GM21423 (cell line): Measurements from ENCODE around the gene CCN5.

ENCODE experiments used
- ATAC-seq: cut with Tn5 transposase; IDR thresholded peaks from one replicate; pipeline ENCODE4 v1.9.1; 2021; ENCODE audit warnings: mild to moderate bottlenecking, moderate library complexity; ENCODE audit not compliant: unreplicated experiment

The CCN5 gene

DNA sequence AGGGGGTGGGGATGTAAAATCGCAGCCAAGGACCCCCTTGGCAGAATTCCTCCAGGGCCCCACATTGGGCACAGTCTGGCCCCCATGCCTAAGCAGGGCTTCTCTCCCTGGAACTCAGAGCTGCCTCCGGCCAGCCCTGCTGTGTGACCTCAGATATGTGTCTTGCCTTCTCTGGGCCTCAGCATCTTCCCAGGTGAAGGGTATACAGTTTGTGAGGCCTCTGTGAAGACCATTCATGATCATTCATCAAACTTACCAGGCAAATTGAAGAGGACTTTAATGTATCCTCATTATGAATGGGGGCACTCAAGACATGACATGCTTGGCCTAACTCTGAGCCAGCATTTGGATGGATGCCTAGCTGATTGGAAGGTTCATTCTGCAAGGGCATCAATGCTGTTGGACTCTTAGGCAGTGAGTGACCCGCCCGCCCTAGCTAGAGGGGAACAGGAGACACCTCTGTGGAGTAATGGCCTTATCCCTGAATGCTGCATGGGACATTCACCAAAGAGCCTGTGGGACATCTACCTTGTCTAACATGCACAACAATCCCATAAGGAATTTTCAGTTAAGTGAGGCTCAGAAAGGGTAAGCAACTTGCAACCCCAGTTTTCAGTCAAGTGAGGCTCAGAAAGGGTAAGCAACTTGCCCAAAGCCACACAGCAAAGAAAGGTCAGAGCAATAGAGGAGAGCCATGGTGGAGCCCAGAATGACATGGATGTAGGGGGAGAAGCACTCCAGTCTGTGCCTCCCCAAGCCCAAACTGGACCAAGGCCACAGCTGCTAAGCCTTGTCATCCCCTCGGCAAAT, 535 bp downstream of the CCN5 start:
- ATAC-seq = no peak

GRCh38 chr20:44716309-44717106, 1.3 kb downstream of the CCN5 start:
- ATAC-seq = no peak

DNA sequence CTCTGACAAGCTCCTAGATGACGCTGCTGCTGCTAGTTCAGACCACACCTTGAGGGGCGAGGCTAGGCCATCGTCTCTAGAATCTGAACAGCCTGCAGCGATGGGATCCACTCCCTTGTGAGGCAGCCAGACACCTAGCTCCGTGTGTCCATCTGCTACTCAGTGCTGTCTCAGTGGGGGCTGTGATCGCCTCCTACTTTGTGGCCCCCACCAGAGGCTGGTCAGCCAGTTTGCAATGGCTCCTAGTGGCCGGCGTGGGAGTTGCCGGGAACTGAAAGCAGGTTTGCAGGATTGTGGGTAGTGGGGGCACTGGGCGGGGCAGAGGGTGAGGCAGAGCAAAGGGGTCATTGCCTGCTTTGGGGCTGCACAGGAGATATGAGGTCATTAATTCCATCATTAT, 2.8 kb downstream of the CCN5 start:
- no peak for ATAC-seq

DNA sequence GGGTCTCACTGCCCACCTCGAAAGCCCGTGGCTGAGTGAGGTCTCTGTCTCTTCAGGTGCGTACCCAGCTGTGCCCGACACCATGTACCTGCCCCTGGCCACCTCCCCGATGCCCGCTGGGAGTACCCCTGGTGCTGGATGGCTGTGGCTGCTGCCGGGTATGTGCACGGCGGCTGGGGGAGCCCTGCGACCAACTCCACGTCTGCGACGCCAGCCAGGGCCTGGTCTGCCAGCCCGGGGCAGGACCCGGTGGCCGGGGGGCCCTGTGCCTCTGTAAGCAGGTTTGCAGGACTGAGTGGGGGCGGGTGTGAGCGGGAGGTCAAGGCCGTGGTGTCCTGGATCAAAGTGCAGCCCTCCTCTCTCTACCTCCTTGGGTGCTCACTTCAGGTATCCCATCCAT, 4.7 kb downstream of the CCN5 start:
- no peak for ATAC-seq

DNA sequence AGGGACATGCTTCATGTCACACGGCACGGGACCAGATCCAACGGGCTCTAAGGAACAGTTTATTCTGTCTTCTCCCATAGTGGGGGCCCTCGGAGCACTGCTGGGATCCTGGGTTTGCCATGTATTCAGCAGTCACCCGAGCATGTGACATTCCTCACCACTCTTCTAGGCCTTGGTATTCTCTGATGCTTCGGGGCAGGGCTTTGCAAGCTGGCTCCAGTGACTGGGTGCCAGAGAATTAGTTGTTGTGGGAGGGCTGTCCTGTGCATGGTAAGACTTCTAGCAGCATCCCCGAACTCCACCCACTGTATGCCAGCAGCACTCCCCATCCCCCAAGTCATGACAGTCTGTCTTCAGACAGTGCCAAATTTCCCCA, 5.4 kb downstream of the CCN5 start:
- no peak for ATAC-seq

DNA sequence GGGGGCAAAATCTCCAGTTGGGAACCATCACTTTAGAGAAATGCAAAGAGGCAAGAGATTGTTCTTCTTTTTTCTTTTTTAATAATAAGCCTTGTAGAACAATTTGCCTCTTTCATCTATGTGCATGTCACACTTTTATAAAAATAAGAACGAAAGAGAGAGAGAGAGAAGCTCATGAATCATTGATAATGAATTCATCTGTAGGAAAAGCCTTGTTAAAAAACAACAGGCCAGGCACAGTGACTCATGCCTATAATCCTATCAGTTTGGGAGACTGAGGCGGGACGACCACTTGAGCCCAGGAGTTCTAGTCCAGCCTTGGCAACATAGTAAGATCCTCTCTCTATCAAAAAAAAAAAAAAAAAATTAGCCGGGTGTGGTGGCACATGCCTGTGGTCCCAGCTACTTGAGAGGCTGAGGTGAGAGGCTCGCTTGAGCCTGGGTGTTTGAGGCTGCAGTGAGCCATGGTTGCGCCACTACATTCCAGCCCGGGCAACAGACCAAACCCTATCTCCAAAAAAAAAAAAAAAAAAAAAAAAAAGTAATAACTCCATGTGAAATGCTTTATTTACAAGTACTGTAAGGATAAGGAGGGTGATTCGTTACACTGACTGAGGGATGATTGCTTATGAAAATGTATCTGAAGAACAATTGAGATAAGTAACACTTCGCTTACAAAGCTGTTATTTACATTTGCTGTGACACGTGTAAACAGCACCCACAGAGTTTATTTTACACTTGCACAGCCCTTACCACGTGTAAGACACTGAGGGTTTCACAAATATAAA, 6.0 kb downstream of the CCN5 start:
- ATAC-seq = no peak

DNA sequence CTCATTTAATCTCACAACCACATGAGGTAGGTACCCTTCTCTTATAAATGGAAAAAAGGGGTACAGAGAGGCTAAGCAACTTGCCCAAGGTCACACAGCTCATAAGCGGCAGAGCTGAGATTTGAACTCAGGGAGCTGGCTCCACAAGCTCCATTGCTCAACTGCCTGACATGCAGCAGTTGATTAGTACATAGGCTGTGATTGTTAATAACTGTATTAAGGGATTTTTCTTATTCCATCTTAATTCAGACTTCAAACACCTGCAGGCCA, 6.6 kb downstream of the CCN5 start:
- no peak for ATAC-seq

DNA sequence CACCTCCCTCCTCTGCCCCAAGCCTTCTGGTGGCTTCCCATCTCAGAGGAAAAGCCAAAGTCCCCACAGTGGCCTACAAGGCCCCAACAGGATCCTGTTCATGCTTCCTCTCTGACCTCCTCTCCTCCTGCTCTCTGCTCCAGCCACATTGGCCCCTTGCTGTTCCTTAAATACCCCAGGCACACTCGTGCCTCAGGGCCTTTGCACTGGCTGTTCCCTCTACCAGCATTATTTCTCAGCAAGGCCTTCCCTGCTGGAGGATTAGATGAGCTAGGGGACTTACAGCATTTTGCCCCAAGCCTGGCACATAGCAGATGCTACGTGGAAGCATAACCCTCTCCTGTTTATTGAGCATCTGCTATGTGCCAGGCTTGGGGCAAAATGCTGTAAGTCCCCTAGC, 7.8 kb downstream of the CCN5 start:
- no peak for ATAC-seq

DNA sequence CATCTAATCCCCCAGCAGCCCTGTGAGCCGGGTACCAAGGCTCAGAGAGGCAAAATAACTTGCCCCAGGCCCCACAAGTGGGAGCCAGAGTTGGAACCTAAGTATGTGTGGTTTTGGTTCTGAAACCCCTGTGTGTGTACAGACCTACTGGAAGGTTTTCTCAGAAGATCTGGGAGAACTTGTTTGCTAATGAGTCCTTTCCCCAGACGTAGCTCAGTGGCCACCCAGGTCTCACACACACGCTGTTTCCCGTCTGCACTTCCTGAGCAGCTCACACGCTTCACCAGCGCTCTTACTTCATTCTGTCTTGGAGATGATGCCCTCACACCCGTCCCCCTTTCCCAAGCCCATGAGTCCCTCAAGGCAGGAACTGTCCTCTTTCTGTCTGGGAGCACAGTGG, 8.2 kb downstream of the CCN5 start:
- no peak for ATAC-seq

DNA sequence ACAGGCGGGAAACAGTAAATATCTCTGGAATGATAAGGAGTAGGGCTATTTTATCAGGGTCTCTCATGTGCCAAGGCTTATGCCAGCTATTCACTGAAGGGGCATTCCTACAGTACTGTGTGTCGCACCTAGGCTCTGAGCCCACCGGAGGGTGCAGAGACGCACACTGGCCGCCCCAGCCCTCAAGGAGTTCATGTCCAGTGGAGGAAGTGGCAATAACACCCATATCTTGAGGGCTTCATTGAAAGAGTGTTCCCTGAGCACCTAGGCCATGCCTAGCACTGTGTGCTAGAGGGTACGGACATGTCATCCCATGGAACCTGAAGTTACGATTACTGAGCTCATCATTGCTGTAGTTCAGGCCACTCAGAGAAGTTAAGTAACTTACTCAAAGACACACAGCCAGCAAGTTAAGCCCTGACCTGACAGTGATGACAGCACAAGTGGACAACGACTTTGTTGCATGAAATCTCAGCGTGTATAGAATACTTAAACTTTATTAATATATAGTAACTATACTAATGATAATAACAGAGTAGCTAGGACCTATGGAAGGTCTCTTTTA, 8.7 kb downstream of the CCN5 start:
- no peak for ATAC-seq

GRCh38 chr20:44724423-44725091, 9.4 kb downstream of the CCN5 start:
- no peak for ATAC-seq

DNA sequence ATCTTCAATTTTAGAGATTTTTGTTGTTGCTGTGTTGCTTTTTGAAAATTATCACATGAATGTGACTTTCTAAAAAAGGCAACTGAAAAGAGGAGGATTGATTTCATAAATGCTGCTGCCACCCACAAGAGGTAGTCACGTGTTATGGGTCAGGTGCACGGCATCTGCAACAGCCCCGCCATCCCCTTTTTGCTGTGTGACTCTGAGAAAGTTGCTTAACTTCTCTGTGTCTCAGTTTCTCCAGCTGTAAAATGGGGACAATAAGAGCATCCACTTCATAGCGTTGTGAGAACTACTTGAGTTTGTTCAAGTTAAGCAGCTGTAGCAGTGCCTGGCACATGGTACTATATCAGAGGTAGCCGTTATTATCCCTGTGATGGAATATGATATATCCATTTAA, 10.7 kb downstream of the CCN5 start:
- no peak for ATAC-seq

GRCh38 chr20:44727039-44727438, 11.9 kb downstream of the CCN5 start:
- ATAC-seq = no peak

DNA sequence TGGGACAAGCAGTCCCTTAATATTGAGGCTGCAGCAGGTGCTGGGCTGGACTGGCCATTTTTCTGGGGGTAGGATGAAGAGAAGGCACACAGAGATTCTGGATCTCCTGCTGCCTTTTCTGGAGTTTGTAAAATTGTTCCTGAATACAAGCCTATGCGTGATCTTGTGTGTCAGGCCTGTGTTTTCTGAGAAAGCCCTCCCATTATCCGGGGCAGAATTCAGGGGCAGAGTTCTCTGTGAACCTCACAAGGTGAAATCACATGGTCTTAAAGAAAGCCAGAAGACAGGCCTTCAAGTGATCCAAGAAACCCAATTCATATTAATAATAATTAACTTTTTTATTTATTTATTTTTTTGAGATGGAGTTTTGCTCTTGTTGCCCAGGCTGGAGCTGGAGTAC, 12.5 kb downstream of the CCN5 start:
- no peak for ATAC-seq

DNA sequence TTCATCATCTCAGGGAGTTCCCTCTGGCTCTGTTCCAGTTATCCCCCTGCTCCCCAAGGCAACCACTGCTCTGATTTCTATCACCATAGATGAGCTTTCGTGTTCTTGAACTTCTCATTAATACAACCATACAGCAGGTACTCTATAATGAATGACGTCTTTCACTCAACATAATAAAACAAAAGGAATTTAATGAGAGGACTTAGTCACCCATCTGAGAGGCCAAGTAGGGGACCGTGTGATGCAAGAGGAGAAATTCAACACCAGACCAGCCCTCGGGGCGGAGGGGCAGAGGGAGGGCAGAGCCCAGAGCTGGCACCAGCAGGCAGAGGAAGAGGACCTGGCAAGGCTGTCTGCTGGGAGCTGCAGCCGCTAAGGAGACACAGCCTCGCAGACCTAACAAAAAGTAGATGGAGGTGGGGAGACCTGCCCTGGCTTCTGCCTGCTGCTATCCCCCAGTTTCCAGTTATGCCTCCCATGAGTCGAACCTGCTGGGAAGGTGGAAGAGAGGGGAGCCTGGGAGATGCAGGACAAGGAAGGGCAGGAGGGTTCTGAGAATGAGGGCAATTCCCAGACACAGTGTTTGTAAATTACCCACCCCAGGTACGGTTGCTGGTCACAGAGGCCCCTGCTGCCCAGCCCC, 13.8 kb downstream of the CCN5 start:
- no peak for ATAC-seq

DNA sequence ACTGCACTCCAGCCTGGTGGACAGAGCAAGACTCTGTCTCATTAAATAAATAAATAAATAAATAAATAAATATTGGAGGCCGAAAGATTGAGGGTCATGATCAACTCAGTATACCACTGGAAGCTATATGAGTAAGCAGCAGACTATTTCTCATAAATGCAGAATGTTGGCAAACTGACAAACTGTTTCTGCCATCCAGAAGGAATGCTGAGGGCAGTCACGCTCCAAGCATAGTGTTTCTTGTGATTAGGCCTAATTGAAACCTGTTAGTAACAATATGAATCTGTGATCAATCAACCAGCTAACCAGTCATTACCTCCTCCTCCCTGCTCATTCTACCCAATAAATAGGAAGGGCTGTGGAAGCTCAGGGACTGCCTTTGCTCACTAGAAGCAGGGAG, 15.3 kb downstream of the CCN5 start:
- ATAC-seq = no peak

- no peak for ATAC-seq
Observed at GRCh38 chr20:44731657-44732056, 16.5 kb downstream of the CCN5 start.

- ATAC-seq = no peak
Observed at GRCh38 chr20:44732327-44732726, 17.2 kb downstream of the CCN5 start.

DNA sequence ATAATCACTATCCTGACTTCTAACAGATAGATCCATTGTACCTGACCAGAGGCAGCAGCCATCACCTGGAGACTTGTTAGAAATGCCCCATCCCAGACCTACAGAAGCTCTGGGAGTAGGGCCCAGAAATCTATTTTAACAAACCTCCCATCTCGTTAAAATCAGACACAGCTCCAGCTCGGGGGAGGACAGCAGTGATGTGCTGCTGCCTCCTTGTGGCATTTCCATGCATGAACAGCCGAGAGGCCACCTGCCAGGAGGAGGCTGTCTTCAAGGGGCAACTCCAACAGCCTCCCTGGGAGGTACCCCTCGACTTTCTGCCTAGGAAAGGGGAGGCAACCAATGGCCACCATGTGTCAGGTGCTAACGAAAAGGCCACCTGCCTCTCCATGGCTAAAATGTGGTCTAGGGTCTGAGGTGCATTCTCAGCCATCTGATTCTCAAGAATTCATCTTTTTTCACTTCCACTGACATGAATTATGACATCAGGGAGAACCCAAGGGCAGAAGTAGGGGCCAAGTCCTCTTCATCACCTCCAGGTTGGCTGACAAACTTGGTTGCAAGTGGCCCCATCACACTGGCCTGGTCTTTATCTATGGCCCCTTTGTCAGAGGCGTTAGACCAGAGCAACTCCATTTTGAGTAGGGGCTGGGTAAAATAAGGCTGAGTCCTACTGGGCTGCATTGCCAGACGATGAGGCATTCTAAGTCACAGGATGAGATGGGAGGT, 18.3 kb downstream of the CCN5 start:
- no peak for ATAC-seq

- ATAC-seq = no peak
Observed at GRCh38 chr20:44734938-44735337, 19.8 kb downstream of the CCN5 start.
